ENCODE data around the gene RSPO4. TPM values are rescaled to one million over a fixed set of nuclear protein-coding genes. Genes with fewer than 3 reads are reported as not detected.

The RSPO4 gene
- total and polyA plus RNA-seq, 9 of the 15 experiments (the other 6 are each of a cell fraction or from before 2014, with no cell fraction given) = 0.04 to 0.34 TPM; not detected in 7

GRCh38 chr20:1037039-1037438, 34.9 kb upstream of the RSPO4 start:
- intact Hi-C loops (cut with micrococcal nuclease) (no loop called here), in situ Hi-C loops (cut with MboI) (no loop called here)
- H3K79me2 ChIP-seq (ENCODE audit: control insufficient read depth, insufficient read depth, low read length) = no peaks in the 10 kb centered on the region
- no TSS peak for BruUV-seq (replicated peaks)
- no peak overlapping the region for H3K4me2 ChIP-seq (ENCODE audit: insufficient read depth, low read length)
- no peak overlapping the region for H3K4me3 ChIP-seq
- WGBS (ENCODE audit: insufficient coverage, low coverage, missing lambda C conversion rate) = 0% methylated on average over 2 of the region's 2 CpGs
- no peaks in the 10 kb centered on the region for H3K9me3 ChIP-seq (replicated peaks; ENCODE audit: control insufficient read depth, insufficient read depth, low read depth, low read length)
- H2AFZ ChIP-seq (ENCODE audit: low read depth, low read length) = no peak overlapping the region
- no peak overlapping the region for H3K27ac ChIP-seq (ENCODE audit: extremely low read depth, low read depth, low read length)
- ATAC-seq (no peak), DNase-seq (ENCODE audit: extremely low read depth in 1 of 4, low spot score in 3 of 4) (no peak), FAIRE-seq (no peak)
- no peaks in the 10 kb centered on the region for H3K9me1 ChIP-seq (ENCODE audit: control insufficient read depth, insufficient read depth, low read length)
- H3K27me3 ChIP-seq (ENCODE audit: control insufficient read depth in 2 of 2, insufficient read depth in 2 of 2, low read length in 2 of 2) = peaks cover 3 to 28% of the 10 kb centered on the region in 2 experiments; a peak in 4 of 5 replicates
- no peak overlapping the region for H3K9ac ChIP-seq (ENCODE audit: insufficient read depth in 1 of 2, low read depth in 2 of 2, low read length in 2 of 2)
- no peaks in the 10 kb centered on the region for H4K20me1 ChIP-seq (replicated peaks; ENCODE audit: control insufficient read depth, insufficient read depth, low read length)
- POLR2A ChIA-PET = no interaction called here
- peak; percentile 58 for TF ChIP-seq RBM25 (IDR thresholded peaks at IDR 0.05; ENCODE audit: low read depth, low read length, severe bottlenecking)
- TF ChIP-seq E2F4 (CRISPR knock-in tag; IDR thresholded peaks at IDR 0.05; ENCODE audit: low read depth) = no peak
- peak; percentile 68 for TF ChIP-seq ZFP36 (IDR thresholded peaks at IDR 0.05; ENCODE audit: low read depth, low read length, partially characterized antibody)
- H3K4me1 ChIP-seq (replicated peaks in 1 of 2; ENCODE audit: control insufficient read depth in 2 of 2, insufficient read depth in 2 of 2, low read length in 2 of 2) = peaks cover 0 to 4% of the 10 kb centered on the region in 2 experiments; a peak in 1 of 5 replicates
- no peaks in the 10 kb centered on the region for H3K36me3 ChIP-seq (ENCODE audit: control insufficient read depth, insufficient read depth, low read length)
- CTCF ChIA-PET (ENCODE audit: low intra/inter-chr PET ratio) = no interaction called here

- DNase-seq (ENCODE audit: extremely low read depth in 1 of 4, low spot score in 3 of 4) = no peak
- BruUV-seq (replicated peaks) = no TSS peak
- TF ChIP-seq CBX5 (IDR thresholded peaks at IDR 0.05; ENCODE audit: borderline replicate concordance, low read depth) (no peak), KDM4B (IDR thresholded peaks at IDR 0.05; ENCODE audit: borderline replicate concordance in 2 of 2, low read depth in 1 of 2) (no peak), ZNF24 (IDR thresholded peaks at IDR 0.05) (no peak), MBD2 (IDR thresholded peaks at IDR 0.05; ENCODE audit: borderline replicate concordance, low read depth) (no peak), STAT5A (IDR thresholded peaks at IDR 0.05; ENCODE audit: borderline replicate concordance, low read length) (no peak), ZNF239 (CRISPR knock-in tag; IDR thresholded peaks at IDR 0.05) (no peak), E2F5 (CRISPR knock-in tag; IDR thresholded peaks at IDR 0.05) (no peak), MCM3 (IDR thresholded peaks at IDR 0.05) (no peak), DIDO1 (tag; IDR thresholded peaks at IDR 0.05; ENCODE audit: low read depth) (no peak), NR2F6 (CRISPR knock-in tag; IDR thresholded peaks at IDR 0.05) (no peak)
- no peak for ATAC-seq
- Histone ChIP-seq H2AFZ (ENCODE audit: low read depth, low read length) (no peak overlapping the region), H3K27me3 (ENCODE audit: control insufficient read depth in 2 of 2, insufficient read depth in 2 of 2, low read length in 2 of 2) (peaks cover 3 to 21% of the 10 kb centered on the region in 2 experiments; a peak in 4 of 5 replicates), H3K4me1 (replicated peaks in 1 of 2; ENCODE audit: control insufficient read depth in 2 of 2, insufficient read depth in 2 of 2, low read length in 2 of 2) (peaks cover 0 to 4% of the 10 kb centered on the region in 2 experiments; a peak in 1 of 5 replicates), H3K9me3 (replicated peaks; ENCODE audit: control insufficient read depth, insufficient read depth, low read depth, low read length) (no peaks in the 10 kb centered on the region), H3K27ac (ENCODE audit: extremely low read depth, low read depth, low read length) (no peak overlapping the region), H3K36me3 (ENCODE audit: control insufficient read depth, insufficient read depth, low read length) (no peaks in the 10 kb centered on the region), H3K4me2 (ENCODE audit: insufficient read depth, low read length) (no peak overlapping the region), H4K20me1 (replicated peaks; ENCODE audit: control insufficient read depth, insufficient read depth, low read length) (no peaks in the 10 kb centered on the region), H3K79me2 (ENCODE audit: control insufficient read depth, insufficient read depth, low read length) (no peaks in the 10 kb centered on the region), H3K9ac (ENCODE audit: insufficient read depth in 1 of 2, low read depth in 2 of 2, low read length in 2 of 2) (no peak overlapping the region), H3K4me3 (no peak overlapping the region), H3K9me1 (ENCODE audit: control insufficient read depth, insufficient read depth, low read length) (no peaks in the 10 kb centered on the region)
- in situ Hi-C loops (cut with MboI) (no loop called here), intact Hi-C loops (cut with micrococcal nuclease) (no loop called here)
- POLR2A ChIA-PET = no interaction called here
- WGBS (ENCODE audit: insufficient coverage, low coverage, missing lambda C conversion rate) = 0% methylated on average over 3 of the region's 3 CpGs
- FAIRE-seq = no peak
- CTCF ChIA-PET (ENCODE audit: low intra/inter-chr PET ratio) = interaction anchor here (0.7 kb wide), 1 partner anchor 73 kb away, joined by 3 read pairs; no protein-coding TSS in a partner anchor
Measured at GRCh38 chr20:1035466-1035865, 33.4 kb upstream of the RSPO4 start.
